ENCODE measurements around the gene UVRAG.

UVRAG gene

DNA sequence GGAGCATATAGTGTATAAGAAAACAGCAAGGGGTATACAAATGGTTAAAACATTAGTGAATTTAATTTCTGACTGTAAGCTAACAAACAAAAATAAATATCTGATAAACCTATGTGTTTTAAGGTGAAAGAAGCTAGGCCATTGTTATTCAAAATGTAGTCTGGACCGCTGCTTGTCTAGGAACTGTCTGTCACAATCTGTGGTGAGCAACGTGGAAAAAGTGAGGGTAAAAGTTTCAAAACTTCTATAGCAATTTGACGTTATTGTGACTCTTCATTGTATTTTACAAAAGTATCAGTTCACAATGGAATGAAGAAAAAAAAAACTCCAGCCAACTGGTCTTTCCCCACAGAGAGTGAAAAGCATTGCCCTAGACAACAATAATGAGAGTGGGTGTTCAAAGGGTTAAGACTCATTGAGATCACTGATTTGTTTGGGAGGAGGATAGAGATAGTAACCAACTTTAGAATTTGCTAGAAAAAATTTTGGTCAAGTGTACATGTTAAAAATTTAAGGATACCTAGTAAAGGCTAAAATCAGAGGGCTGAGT is 79.1 kb downstream of the UVRAG start:
- Histone ChIP-seq H3K4me1 (ENCODE audit: insufficient read depth, low read length, severe bottlenecking) (peaks cover 23% of the 10 kb centered on the region), H3F3A (ENCODE audit: insufficient read depth, low read length) (no peaks in the 10 kb centered on the region), H3K79me2 (ENCODE audit: insufficient read depth, low read length) (no peaks in the 10 kb centered on the region), H3K4me3 (ENCODE audit: low read depth, low read length, poor library complexity, severe bottlenecking) (no peak overlapping the region), H3K36me3 (ENCODE audit: insufficient read depth, low read length) (peaks cover 43% of the 10 kb centered on the region), H3K27me3 (ENCODE audit: insufficient read depth, low read length) (no peaks in the 10 kb centered on the region), H2AFZ (ENCODE audit: low read length) (no peak overlapping the region), H3K27ac (ENCODE audit: low read depth, low read length, poor library complexity, severe bottlenecking) (no peak overlapping the region), H4K20me1 (ENCODE audit: insufficient read depth, low read length) (no peaks in the 10 kb centered on the region), H3K9me3 (ENCODE audit: low read length) (no peaks in the 10 kb centered on the region), H3K4me2 (ENCODE audit: low read length) (no peak overlapping the region), H3K9ac (ENCODE audit: low read length) (no peak overlapping the region), H3K9me2 (ENCODE audit: low read depth, low read length) (no peaks in the 10 kb centered on the region)
- no peak for TF ChIP-seq EZH2 (IDR thresholded peaks at IDR 0.05; ENCODE audit: borderline replicate concordance, low read length)
- TF ChIP-seq, protein P1, sequence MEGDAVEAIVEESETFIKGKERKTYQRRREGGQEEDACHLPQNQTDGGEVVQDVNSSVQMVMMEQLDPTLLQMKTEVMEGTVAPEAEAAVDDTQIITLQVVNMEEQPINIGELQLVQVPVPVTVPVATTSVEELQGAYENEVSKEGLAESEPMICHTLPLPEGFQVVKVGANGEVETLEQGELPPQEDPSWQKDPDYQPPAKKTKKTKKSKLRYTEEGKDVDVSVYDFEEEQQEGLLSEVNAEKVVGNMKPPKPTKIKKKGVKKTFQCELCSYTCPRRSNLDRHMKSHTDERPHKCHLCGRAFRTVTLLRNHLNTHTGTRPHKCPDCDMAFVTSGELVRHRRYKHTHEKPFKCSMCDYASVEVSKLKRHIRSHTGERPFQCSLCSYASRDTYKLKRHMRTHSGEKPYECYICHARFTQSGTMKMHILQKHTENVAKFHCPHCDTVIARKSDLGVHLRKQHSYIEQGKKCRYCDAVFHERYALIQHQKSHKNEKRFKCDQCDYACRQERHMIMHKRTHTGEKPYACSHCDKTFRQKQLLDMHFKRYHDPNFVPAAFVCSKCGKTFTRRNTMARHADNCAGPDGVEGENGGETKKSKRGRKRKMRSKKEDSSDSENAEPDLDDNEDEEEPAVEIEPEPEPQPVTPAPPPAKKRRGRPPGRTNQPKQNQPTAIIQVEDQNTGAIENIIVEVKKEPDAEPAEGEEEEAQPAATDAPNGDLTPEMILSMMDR (IDR thresholded peaks at IDR 0.05; ENCODE audit: low read length) = no peak

DNA sequence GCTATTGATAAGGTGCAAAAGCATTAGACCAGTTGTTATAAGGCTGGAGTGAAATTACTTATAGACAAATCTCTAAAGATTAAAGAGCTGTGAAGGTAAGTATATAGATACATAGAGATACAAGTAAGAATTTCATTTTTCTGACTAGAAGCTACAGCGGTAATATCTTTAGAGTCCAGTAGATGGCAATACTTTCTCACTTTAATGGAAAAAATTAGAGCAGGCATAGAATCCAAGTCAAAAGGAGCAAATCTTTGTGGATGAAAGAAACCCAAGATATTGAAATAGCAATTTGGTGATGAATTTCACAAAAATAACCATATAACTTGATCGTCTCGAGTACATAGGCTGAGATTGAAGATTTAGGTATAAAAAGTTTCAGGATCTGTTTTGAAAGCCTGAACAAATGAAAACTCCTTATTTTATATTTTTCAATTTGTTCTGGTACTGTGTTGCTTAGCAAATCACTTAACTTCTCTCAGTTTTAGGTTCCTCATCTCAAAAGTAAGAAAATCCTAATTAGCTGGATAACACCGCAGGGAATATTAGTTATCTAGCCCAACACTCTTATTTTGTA is 81.9 kb downstream of the UVRAG start:
- Histone ChIP-seq H3K9me2 (ENCODE audit: low read depth, low read length) (no peaks in the 10 kb centered on the region), H3K79me2 (ENCODE audit: insufficient read depth, low read length) (no peaks in the 10 kb centered on the region), H3K4me3 (ENCODE audit: low read depth, low read length, poor library complexity, severe bottlenecking) (no peak overlapping the region), H3K27me3 (ENCODE audit: insufficient read depth, low read length) (no peaks in the 10 kb centered on the region), H4K20me1 (ENCODE audit: insufficient read depth, low read length) (no peaks in the 10 kb centered on the region), H3F3A (ENCODE audit: insufficient read depth, low read length) (no peaks in the 10 kb centered on the region), H3K4me2 (ENCODE audit: low read length) (no peak overlapping the region), H3K9ac (ENCODE audit: low read length) (no peak overlapping the region), H3K36me3 (ENCODE audit: insufficient read depth, low read length) (peaks cover 33% of the 10 kb centered on the region), H3K9me3 (ENCODE audit: low read length) (no peaks in the 10 kb centered on the region), H3K27ac (ENCODE audit: low read depth, low read length, poor library complexity, severe bottlenecking) (no peak overlapping the region), H2AFZ (ENCODE audit: low read length) (no peak overlapping the region), H3K4me1 (ENCODE audit: insufficient read depth, low read length, severe bottlenecking) (peaks cover 6% of the 10 kb centered on the region)
- TF ChIP-seq, protein P1 (IDR thresholded peaks at IDR 0.05; ENCODE audit: low read length) = peak; percentile 75
- no peak for TF ChIP-seq EZH2 (IDR thresholded peaks at IDR 0.05; ENCODE audit: borderline replicate concordance, low read length)

DNA sequence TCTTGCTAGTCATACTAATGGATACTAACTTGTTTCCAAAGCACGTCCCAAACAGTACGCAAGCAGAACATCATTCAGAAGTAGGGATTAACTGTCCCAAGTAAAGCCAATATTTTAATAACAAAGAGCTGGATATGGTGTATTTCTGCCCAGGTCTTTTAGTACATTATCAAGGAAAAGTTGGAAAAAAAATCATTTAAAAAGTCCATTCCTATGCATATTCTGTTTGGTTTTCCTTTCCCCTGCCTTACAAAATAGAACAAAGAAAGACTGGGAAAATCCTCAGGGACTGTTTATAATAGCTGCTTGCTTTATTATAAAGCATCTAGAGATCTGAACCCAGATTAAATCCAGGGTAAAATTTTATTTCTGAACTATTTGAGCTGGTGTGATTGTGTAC is 83.9 kb downstream of the UVRAG start:
- H3K4me1 ChIP-seq (ENCODE audit: insufficient read depth, low read length, severe bottlenecking) = no peaks in the 10 kb centered on the region
- H3F3A ChIP-seq (ENCODE audit: insufficient read depth, low read length) = no peaks in the 10 kb centered on the region
- H4K20me1 ChIP-seq (ENCODE audit: insufficient read depth, low read length) = no peaks in the 10 kb centered on the region
- TF ChIP-seq EZH2 (IDR thresholded peaks at IDR 0.05; ENCODE audit: borderline replicate concordance, low read length) = no peak
- TF ChIP-seq, protein P1 (IDR thresholded peaks at IDR 0.05; ENCODE audit: low read length) = no peak
- 0 out of 2 replicates have a peak, but pooled peaks cover 1% of the 10 kb centered on the region for H3K79me2 ChIP-seq (ENCODE audit: insufficient read depth, low read length)
- H2AFZ ChIP-seq (ENCODE audit: low read length) = no peak overlapping the region
- H3K36me3 ChIP-seq (ENCODE audit: insufficient read depth, low read length) = peaks cover 17% of the 10 kb centered on the region; the same call in 1 of the 2 replicates
- no peak overlapping the region for H3K27ac ChIP-seq (ENCODE audit: low read depth, low read length, poor library complexity, severe bottlenecking)
- no peak overlapping the region for H3K4me3 ChIP-seq (ENCODE audit: low read depth, low read length, poor library complexity, severe bottlenecking)
- H3K27me3 ChIP-seq (ENCODE audit: insufficient read depth, low read length) = no peaks in the 10 kb centered on the region
- no peak overlapping the region for H3K4me2 ChIP-seq (ENCODE audit: low read length)
- H3K9me3 ChIP-seq (ENCODE audit: low read length) = no peaks in the 10 kb centered on the region
- no peak overlapping the region for H3K9ac ChIP-seq (ENCODE audit: low read length)
- H3K9me2 ChIP-seq (ENCODE audit: low read depth, low read length) = no peaks in the 10 kb centered on the region

Data from OCI-LY1 (cell line).